Esophagus (tissue), 2 donors: ENCODE data around the gene ZNF99. TPM values are rescaled to one million over a fixed set of nuclear protein-coding genes. Genes with fewer than 3 reads are reported as not detected.
A peak's percentile ranks its signal among the peaks of the same experiment; 100 is the strongest.
"Not testable (repeated sequence)": the region's sequence is repeated elsewhere in the genome, so short reads cannot be mapped to it uniquely, and the experiment has no call there.

Experiments used
- H3K27ac ChIP-seq, 2 donors: one replicate each; pipeline ENCODE4 v1.5.1; 2013; ENCODE audit warnings: low read depth in 2 of 2, mild to moderate bottlenecking in 2 of 2, inconsistent platforms in 1 of 2, low read length in 1 of 2, moderate library complexity in 1 of 2
- H3K27me3 ChIP-seq, 2 donors: one replicate each; pipeline ENCODE4 v1.6.1; 2013; ENCODE audit warnings: low read length in 2 of 2, control low read depth in 1 of 2, mild to moderate bottlenecking in 1 of 2; ENCODE audit not compliant: insufficient read depth in 2 of 2, control insufficient read depth in 1 of 2
- H3K36me3 ChIP-seq, 2 donors: one replicate each; pipeline ENCODE4 v1.6.1; 2013; ENCODE audit warnings: low read length in 1 of 2; ENCODE audit not compliant: control insufficient read depth in 2 of 2, insufficient read depth in 2 of 2
- H3K4me1 ChIP-seq, 2 donors: one replicate each; pipeline ENCODE4 v1.6.1; 2013; ENCODE audit warnings: low read length in 1 of 2; ENCODE audit not compliant: control insufficient read depth in 2 of 2, insufficient read depth in 2 of 2
- H3K4me3 ChIP-seq, 2 donors: one replicate each; pipeline ENCODE4 v1.5.1; 2013; ENCODE audit warnings: low read length in 2 of 2, mild to moderate bottlenecking in 2 of 2, low read depth in 1 of 2, moderate library complexity in 1 of 2
- H3K9me3 ChIP-seq, 2 donors: one replicate each; pipeline ENCODE4 v1.6.1; 2013; ENCODE audit warnings: mild to moderate bottlenecking in 2 of 2, low read depth in 1 of 2, low read length in 1 of 2, moderate library complexity in 1 of 2; ENCODE audit not compliant: control insufficient read depth in 2 of 2, insufficient read depth in 1 of 2
- WGBS, 2 donors: extraction: QIAGEN DNeasy Blood & Tissue Kit; methylation state at CpG; one replicate each; pipeline ENCODE4 v1.1.7; 2013; 5-methylcytosine and 5-hydroxymethylcytosine counted together
- polyA plus RNA-seq, 2 donors: library from polyadenylated mRNA; stranded (reverse); fragments of 200-250 nt; gene quantifications; one replicate each; pipeline ENCODE4 v1.2.3, GENCODE V29; 2013
- donor health status: healthy with polysubstance abuse.
- donor health status: Bipolar disorder and iron deficiency.

ZNF99 gene
- polyA plus RNA-seq = not detected

GRCh38 chr19:22783651-22784410 is at the start of gene ZNF99:
Gene ZNF99 (minus strand): TSS chr19:22784151. CDS start chr19:22784016, 135 bp downstream.
- peaks cover 9% of the 10 kb centered on the region in 2 donors for H3K9me3 ChIP-seq
- 8 to 14% methylated on average over 36 of the region's 36 CpGs for WGBS, 2 donors
- no peak within 1 kb of the TSS for H3K27ac ChIP-seq
- H3K27me3 ChIP-seq = no peaks in the 10 kb centered on the region
- no peaks in the 10 kb centered on the region for H3K4me1 ChIP-seq
- H3K36me3 ChIP-seq = no peaks in the 10 kb centered on the region
- peak within 1 kb of the TSS; percentile 3 to 29 for H3K4me3 ChIP-seq

GRCh38 chr19:22832031-22832762 is 48.2 kb upstream of the ZNF99 start, which contains the start of gene ZNF723:
Gene ZNF723 (plus strand): TSS chr19:22832291. CDS start chr19:22832380, 89 bp downstream.
- Histone ChIP-seq H3K36me3 (no peaks in the 10 kb centered on the region), H3K27ac (no peak within 1 kb of the TSS), H3K4me3 (no peak within 1 kb of the TSS), H3K9me3 (peaks cover 9 to 11% of the 10 kb centered on the region in 2 donors), H3K4me1 (no peaks in the 10 kb centered on the region), H3K27me3 (no peaks in the 10 kb centered on the region)
- WGBS, 2 donors = 11 to 21% methylated on average over 31 of the region's 31 CpGs

- 93 to 94% methylated on average over 11 of the region's 11 CpGs for WGBS, 2 donors
- no peaks in the 10 kb centered on the region for H3K27me3 ChIP-seq
- H3K9me3 ChIP-seq = peaks cover 9 to 11% of the 10 kb centered on the region in 2 donors
- no peak overlapping the region for H3K4me3 ChIP-seq
- H3K27ac ChIP-seq = no peak overlapping the region
- no peaks in the 10 kb centered on the region for H3K36me3 ChIP-seq
- H3K4me1 ChIP-seq = no peaks in the 10 kb centered on the region
Observed at GRCh38 chr19:22831211-22831610, 47.3 kb upstream of the ZNF99 start.

- H3K27me3 ChIP-seq = no peaks in the 10 kb centered on the region
- no peaks in the 10 kb centered on the region for H3K4me1 ChIP-seq
- peaks cover 5 to 10% of the 10 kb centered on the region in 2 donors for H3K9me3 ChIP-seq
- no peak overlapping the region for H3K4me3 ChIP-seq
- H3K36me3 ChIP-seq = no peaks in the 10 kb centered on the region
- WGBS, 2 donors = 78 to 80% methylated on average over 2 of the region's 2 CpGs
- no peak overlapping the region for H3K27ac ChIP-seq
Observed at GRCh38 chr19:22814124-22814523, 30.2 kb upstream of the ZNF99 start.

GRCh38 chr19:22807061-22807835 is 23.3 kb upstream of the ZNF99 start:
- H3K36me3 ChIP-seq = no peaks in the 10 kb centered on the region
- peaks cover 19 to 20% of the 10 kb centered on the region in 2 donors for H3K9me3 ChIP-seq
- no peak overlapping the region for H3K27ac ChIP-seq
- no peak overlapping the region for H3K4me3 ChIP-seq
- H3K4me1 ChIP-seq = no peaks in the 10 kb centered on the region
- 15 to 17% methylated on average over 57 to 72 of the region's 72 CpGs for WGBS, 2 donors
- H3K27me3 ChIP-seq = no peaks in the 10 kb centered on the region

GRCh38 chr19:22806418-22806817 is 22.5 kb upstream of the ZNF99 start:
- Histone ChIP-seq H3K27me3 (no peaks in the 10 kb centered on the region), H3K4me3 (no peak overlapping the region), H3K36me3 (no peaks in the 10 kb centered on the region), H3K4me1 (no peaks in the 10 kb centered on the region), H3K9me3 (peaks cover 19 to 20% of the 10 kb centered on the region in 2 donors), H3K27ac (no peak overlapping the region)
- WGBS, 2 donors = 25% methylated on average over 11 of the region's 11 CpGs

- WGBS, 2 donors = 38 to 50% methylated on average over 5 of the region's 5 CpGs
- H3K36me3 ChIP-seq = no peaks in the 10 kb centered on the region
- no peak overlapping the region for H3K27ac ChIP-seq
- no peaks in the 10 kb centered on the region for H3K4me1 ChIP-seq
- no peaks in the 10 kb centered on the region for H3K27me3 ChIP-seq
- H3K9me3 ChIP-seq = peaks cover 0 to 3% of the 10 kb centered on the region in 2 donors
- H3K4me3 ChIP-seq = no peak overlapping the region
Observed at GRCh38 chr19:22797040-22797439, 13.1 kb upstream of the ZNF99 start.

GRCh38 chr19:22792863-22793262 is 8.9 kb upstream of the ZNF99 start:
- not testable (repeated sequence) for H3K27me3 ChIP-seq, H3K9me3 ChIP-seq, H3K27ac ChIP-seq, H3K4me3 ChIP-seq, H3K36me3 ChIP-seq, H3K4me1 ChIP-seq
- WGBS, 2 donors = 95 to 96% methylated on average over 4 of the region's 4 CpGs

- no peaks in the 10 kb centered on the region for H3K36me3 ChIP-seq
- no peaks in the 10 kb centered on the region for H3K4me1 ChIP-seq
- peaks cover 0 to 14% of the 10 kb centered on the region in 2 donors for H3K9me3 ChIP-seq
- no peaks in the 10 kb centered on the region for H3K27me3 ChIP-seq
- H3K4me3 ChIP-seq = no peak overlapping the region
- WGBS, 2 donors = 80 to 83% methylated on average over 4 of the region's 4 CpGs
- no peak overlapping the region for H3K27ac ChIP-seq
Observed at GRCh38 chr19:22735911-22736645, 47.9 kb downstream of the ZNF99 start.
